ENCODE results near the gene SUGCT.
"Not testable (repeated sequence)": the region's sequence is repeated elsewhere in the genome, so short reads cannot be mapped to it uniquely, and the experiment has no call there.

SUGCT gene

DNA sequence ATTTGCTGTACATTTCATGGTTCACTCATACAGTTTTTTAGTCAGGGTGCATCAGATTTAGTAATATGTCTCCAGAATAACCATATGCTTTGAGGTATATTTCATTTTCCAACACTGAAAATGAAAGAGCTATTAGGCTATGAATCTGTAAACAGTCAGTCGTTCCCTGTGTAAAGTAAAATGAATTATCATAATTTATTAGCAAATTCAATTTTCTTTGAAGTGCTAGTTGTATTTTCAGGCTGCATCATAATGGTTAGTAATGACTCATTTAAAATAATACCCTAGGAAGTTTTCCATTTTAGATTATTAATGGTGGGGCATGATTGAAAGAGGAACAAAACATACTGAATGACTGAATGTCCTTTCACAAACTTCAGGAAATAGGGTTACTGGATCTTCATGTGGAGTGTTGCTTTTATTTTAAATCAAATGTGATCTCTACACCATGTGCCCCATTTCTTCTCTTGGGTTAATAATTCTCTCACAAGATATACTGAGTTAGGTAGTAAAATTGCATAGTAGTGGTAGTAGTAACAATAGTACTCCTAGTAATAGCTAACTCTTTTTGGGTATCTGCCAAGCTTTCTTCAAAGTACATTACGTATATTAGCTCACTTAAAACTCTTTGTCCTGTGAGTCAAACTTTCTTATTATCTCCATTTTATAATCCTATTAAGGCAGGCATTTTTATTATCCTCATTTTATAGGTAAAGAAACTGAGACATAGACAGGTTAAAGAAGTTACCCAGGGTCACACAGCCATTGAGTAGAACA is 476.5 kb downstream of the SUGCT start:
- DNase-seq (ENCODE audit: low read depth, low spot score), result no peak

DNA sequence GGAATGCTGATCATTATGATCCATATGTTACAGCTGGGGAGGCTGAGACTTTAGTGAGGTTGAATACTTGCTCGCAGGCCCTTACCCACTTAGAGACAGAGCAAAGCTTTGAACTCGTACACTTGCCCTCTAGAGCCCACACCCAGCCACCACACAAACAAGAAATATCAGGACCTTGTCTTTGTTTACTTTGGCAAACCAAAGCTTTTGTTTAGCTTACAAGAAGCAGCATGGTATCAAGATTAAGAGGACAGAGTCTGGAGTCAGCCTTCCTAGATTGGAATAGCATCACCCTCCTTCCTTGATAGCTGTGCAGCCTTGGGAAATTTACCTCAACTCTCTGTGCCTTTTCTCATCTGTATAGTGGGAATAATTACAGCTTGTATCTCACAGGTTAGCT is 477.5 kb downstream of the SUGCT start:
- DNase-seq (ENCODE audit: low read depth, low spot score), result no peak

DNA sequence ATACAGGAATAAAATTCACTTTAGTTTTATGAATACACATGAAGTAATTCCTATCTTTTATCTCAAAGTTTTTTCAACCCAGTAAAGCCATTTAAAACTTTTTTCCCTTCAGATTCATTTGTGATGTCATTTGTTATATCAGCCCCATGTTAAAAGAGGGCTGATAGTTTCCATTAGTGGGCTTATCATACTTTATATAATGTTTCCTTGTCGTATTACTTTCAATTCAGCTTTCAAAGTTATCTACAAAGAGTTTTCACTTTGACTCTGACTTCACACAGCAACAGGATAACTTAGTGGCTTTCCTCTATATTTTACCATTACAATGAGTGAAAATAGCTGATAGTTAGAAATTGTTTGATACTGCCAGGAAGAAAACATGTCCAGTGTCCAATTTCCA is 484.8 kb downstream of the SUGCT start:
- DNase-seq (ENCODE audit: low read depth, low spot score), result no peak

DNA sequence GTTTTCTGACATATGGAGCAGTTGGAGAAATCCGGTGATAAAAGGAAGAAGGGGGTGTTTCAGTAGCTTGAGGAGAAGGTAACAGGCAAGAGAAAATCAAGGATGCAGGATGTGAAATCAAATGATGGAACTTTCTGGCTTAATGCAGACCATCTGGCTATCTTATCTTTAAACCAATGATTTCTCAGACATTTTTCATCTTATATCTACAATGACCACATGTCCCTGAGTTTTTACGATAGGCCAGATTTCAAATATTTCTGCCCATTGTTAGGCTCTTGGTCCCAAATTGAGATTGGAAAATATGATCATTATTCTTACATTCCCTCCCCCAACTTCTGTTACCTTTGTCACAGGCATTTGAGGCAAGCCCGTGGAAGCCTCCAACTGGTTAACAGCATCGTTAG is 486.8 kb downstream of the SUGCT start:
- no peak for DNase-seq (ENCODE audit: low read depth, low spot score)

DNA sequence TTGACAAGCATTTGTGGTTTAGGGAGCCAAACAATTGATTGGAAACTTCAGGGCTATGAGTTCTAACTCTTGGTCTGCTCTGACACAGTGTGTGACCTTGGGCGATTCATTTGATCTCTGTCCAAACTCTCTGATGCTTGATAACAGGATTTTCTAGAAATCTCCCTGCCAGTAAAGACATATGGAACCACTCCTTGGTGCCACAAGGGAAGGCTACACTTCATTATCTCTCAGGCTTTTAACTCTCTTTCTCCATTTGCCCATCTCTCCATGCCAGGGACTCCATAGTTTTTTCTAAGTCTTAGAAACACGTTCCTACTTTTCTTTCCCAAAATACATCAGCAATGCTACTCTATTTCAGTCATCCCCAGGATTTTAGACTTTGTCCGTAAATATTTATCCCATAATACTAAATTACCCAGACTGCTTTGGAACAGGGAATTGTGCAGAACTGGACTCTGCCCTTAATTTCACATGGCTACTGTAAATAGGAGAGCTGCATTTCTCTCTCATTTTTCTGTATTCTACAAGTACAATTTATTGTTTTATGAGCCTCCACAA is 488.2 kb downstream of the SUGCT start:
- DNase-seq (ENCODE audit: low read depth, low spot score), result no peak

- no peak for DNase-seq (ENCODE audit: low read depth, low spot score)
Observed at GRCh38 chr7:40623863-40624262, 489.1 kb downstream of the SUGCT start.

- not testable (repeated sequence) for DNase-seq (ENCODE audit: low read depth, low spot score)
Observed at GRCh38 chr7:40627361-40627760, 492.6 kb downstream of the SUGCT start.

DNA sequence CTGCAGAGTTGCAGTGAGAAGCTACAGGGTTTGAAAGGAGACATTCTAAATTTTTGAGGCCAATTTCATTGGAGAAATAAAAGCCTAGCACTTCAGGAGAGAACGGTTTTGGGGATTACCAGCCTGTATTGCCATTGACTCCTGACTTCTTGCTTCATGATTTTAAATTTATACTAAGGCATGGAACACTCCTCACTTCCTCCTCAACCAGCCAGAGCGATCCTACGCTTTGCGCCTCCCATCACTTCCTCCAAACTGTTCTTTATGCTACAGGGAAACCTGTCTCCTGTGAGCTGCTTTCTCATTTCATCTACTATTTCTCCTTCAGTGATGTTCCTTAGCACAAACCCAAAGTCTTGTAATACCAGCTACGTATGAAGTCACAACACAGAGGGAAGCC is 495.1 kb downstream of the SUGCT start:
- DNase-seq (ENCODE audit: low read depth, low spot score), result no peak

GRCh38 chr7:40634118-40634517 is 499.3 kb downstream of the SUGCT start:
- DNase-seq (ENCODE audit: low read depth, low spot score), result no peak

- DNase-seq (ENCODE audit: low read depth, low spot score), result no peak
Observed at GRCh38 chr7:40638545-40639320, 503.9 kb downstream of the SUGCT start.

DNA sequence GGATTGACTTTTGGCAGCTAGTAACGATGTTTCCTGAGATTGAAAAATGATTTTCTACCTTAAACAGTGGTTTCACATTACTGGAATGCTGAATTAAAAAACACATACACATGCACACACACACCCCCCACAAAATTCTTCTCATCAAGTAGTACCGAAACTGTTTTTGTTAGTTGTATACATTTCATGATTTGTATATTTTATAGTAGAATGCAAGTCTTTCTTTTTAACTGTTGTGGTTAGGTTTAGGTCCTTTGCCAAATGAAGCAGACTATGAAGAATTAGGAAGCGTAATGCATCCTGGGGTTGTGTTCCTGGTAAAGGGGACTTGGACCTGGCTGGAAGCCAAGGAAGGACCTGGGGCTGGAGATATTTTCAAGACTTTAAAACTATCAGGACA is 505.8 kb downstream of the SUGCT start:
- DNase-seq (ENCODE audit: low read depth, low spot score), result no peak

- DNase-seq (ENCODE audit: low read depth, low spot score), result no peak
Observed at GRCh38 chr7:40641701-40642100, 506.9 kb downstream of the SUGCT start.

DNA sequence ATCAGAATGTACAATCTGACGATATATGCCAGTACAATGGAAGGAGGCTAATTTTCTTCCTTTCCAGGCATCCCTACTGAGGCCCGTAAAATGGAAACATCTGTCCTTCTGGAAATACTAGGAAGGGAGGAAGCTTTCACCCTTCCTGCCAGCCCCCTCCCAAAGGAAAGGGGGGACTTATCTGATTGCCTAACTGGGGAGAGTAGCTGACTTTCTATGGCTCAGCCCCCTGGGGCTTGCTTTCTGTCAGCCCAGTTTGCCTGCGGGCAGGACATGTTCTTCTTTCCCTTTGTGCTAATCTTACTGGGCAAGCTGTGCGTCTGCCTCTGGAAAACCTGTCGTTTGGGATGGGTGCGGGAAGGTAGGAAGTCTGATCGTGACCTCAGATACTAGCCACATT is 508.9 kb downstream of the SUGCT start:
- no peak for DNase-seq (ENCODE audit: low read depth, low spot score)

DNA sequence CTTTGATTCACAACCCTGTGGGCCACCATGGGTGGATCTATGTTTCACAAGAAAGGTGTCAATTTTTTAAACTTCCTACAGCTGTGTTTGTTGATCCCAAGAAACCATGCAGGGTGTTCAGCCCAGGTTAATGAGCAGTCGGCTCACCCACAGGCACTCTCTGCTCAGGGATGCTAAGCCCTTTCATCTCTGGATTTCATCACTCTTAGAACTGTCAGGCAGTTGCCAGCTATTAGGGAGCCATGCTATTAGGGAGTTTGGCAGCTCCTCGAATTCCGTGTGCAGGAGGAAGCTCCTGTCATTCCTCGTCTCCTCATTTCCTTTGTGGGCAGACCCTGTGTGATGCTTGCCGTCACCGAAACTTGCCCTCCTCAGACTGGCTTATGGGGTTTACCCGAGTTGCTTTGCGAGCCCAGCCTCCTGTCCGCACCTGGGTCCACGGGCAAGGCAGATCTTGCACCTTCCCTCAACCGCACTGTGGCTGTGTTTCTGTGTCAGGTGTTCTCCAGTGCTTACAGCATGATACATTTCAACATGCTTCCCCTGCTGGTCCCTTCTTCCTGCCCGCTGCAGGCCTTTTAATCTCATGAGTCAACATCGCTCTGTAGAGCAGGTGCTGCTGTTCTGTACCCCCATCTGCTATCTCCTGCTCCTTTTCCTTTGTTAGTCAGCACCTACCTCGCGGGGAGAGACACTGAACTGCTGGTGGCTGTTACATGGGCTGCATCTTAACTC is 509.8 kb downstream of the SUGCT start:
- no peak for DNase-seq (ENCODE audit: low read depth, low spot score)

DNA sequence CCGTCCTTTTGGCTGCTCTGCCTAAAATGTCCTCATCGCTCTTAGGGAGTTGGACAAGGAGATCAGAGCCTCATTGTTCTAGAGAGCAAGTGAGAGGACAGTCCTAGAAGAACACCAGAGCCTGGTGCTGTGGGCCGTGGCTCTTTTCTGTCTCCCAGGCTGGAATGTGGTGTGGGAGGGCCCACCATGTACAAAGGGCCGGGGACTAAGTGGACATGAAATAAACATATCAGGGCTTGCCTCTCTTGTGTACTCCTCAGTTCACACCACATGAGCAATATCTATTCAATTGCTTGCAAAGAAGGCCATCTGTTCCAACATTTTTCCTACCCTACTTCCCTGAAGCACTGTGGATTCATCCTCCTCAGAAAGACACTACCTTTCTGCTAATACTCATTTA is 510.4 kb downstream of the SUGCT start:
- no peak for DNase-seq (ENCODE audit: low read depth, low spot score)

DNA sequence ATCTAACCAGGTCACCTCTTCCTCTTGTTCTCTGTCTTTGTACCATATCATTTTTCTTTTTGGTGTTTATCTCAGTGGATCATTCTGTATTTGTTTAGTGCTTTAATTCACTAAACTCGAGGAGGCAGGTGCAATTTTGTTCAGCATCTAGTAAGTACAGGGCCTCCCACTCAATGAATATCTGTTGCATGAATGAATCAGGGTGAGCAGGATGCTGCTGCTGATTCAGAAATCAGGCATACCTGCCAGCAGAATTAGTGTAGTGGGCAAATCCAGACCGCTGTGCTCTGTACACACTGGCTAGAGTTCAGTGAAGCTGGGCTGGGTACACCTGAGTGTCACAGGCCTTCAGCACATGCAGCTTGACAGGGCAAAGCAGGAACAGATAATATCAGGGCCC is 511.9 kb downstream of the SUGCT start:
- no peak for DNase-seq (ENCODE audit: low read depth, low spot score)

- DNase-seq (ENCODE audit: low read depth, low spot score), result no peak
Observed at GRCh38 chr7:40647719-40648118, 512.9 kb downstream of the SUGCT start.

DNA sequence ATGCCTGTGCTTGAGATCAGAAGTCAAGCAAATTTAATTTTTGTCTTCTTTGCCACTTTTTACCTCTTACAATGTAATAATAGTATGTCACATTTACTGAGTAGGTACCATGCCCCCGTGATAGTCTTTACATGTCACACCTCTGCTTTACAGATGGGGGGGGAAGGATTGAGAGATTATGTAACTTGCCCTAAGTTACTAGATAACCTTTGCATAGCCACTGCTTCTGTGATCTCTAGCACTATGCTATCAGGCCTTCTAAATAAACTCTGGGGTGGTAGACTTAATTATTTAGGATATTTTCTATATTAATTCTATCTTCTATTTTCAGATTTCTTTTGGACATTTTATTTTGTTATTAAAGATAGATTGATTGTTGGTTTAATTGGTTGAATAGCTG is 514.4 kb downstream of the SUGCT start:
- no peak for DNase-seq (ENCODE audit: low read depth, low spot score)

DNA sequence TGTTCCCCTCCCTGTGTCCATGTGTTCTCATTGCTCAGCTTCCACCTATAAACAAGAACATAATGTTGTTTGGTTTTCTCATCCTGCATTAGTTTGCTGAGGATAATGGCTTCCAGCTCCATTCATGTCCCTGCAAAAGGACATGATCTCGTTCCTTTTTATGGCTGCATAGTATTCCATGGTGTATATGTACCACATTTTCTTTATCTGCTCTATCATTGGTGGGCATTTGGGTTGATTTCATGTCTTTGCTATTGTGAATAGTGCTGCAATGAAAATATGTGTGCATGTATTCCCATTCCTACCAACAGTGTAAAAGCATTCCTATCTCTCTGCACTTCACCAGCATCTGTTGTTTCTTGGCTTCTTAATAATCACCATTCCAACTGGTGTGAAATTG is 516.1 kb downstream of the SUGCT start:
- DNase-seq (ENCODE audit: low read depth, low spot score), result not testable (repeated sequence)

DNA sequence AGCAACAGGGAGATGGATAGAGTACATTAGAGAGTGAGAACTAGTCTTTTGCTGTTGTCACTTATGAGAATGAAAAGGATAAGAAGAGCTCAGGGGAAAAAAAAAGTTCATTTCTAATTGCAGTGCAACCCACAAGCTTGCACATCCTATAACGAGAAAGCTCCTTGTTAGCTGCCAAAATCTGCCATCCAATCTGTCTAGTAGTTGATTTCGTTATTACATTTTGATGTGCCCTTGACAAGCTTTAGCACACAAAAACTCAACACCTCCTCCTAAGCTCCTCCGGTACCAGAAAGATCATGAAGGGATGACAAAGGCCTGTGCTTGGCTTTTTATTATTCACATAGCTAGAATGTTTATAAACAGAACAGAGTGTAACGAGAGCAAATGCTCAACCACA is 519.4 kb downstream of the SUGCT start:
- DNase-seq (ENCODE audit: low read depth, low spot score), result no peak

DNA sequence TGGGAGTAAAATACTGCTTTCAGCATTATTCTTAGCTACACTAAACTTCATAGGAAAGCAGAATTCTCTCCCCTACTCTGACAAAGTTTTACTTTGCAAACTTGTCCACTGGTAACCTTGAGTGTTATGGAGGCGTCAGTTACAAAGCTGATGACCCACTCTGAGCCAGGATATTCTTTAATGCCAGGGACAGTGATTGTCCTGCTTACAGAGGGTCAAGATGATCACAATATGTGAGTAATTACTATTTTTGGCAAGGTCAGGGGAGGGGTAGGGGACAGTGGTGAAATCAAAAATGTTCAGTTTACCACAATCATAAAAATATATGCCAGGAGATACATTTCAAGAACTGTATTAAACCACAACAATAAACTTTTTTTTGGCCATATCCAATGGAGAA is 520.6 kb downstream of the SUGCT start:
- no peak for DNase-seq (ENCODE audit: low read depth, low spot score)

GRCh38 chr7:40656349-40656748 is 521.5 kb downstream of the SUGCT start:
- no peak for DNase-seq (ENCODE audit: low read depth, low spot score)

Data from brain pericyte (primary cell).